Activated T-cell treated with anti-CD3 and anti-CD28 coated beads, Interleukin-2, amount 50 U/mL, for 24 hours (primary cell): Measurements from ENCODE around the gene LRRFIP1.
"Not testable (repeated sequence)": the region's sequence is repeated elsewhere in the genome, so short reads cannot be mapped to it uniquely, and the experiment has no call there.

Experiments
- DNase-seq: peaks from one replicate; pipeline ENCODE4 v3.0.0-alpha.2; 2020
- H3K27ac Mint-ChIP-seq: 2 replicates; pipeline ENCODE4 v1.8.0; 2020; ENCODE audit warnings: mild to moderate bottlenecking, mixed read lengths
- H3K27me3 Mint-ChIP-seq: 2 replicates; pipeline ENCODE4 v1.8.0; 2020; ENCODE audit warnings: mixed read lengths
- H3K36me3 Mint-ChIP-seq: 2 replicates; pipeline ENCODE4 v1.8.0; 2020; ENCODE audit warnings: low read depth, mixed read lengths
- H3K4me1 Mint-ChIP-seq: 2 replicates; pipeline ENCODE4 v1.8.0; 2020; ENCODE audit warnings: low read depth, mixed read lengths
- H3K4me3 Mint-ChIP-seq: 2 replicates; pipeline ENCODE4 v1.8.0; 2020; ENCODE audit warnings: mild to moderate bottlenecking, moderate library complexity, mixed read lengths
- H3K9me3 Mint-ChIP-seq: 2 replicates; pipeline ENCODE4 v1.8.0; 2020; ENCODE audit warnings: mixed read lengths

The LRRFIP1 gene

GRCh38 chr2:237686659-237687136 is 59.3 kb downstream of the LRRFIP1 start:
- no peak for DNase-seq
- H3K36me3 Mint-ChIP-seq: no peaks in the 10 kb centered on the region
- H3K27me3 Mint-ChIP-seq: no peaks in the 10 kb centered on the region
- peaks cover 52% of the 10 kb centered on the region for H3K4me1 Mint-ChIP-seq
- H3K9me3 Mint-ChIP-seq: no peaks in the 10 kb centered on the region
- peak overlapping the region; percentile 92 for H3K27ac Mint-ChIP-seq
- H3K4me3 Mint-ChIP-seq: no peak overlapping the region

- H3K4me3 Mint-ChIP-seq: no peak overlapping the region
- no peaks in the 10 kb centered on the region for H3K9me3 Mint-ChIP-seq
- peaks cover 5% of the 10 kb centered on the region for H3K36me3 Mint-ChIP-seq
- H3K4me1 Mint-ChIP-seq: peaks cover 52% of the 10 kb centered on the region
- no peak for DNase-seq
- H3K27ac Mint-ChIP-seq: peak overlapping the region; percentile 92
- H3K27me3 Mint-ChIP-seq: no peaks in the 10 kb centered on the region
Observed at GRCh38 chr2:237688081-237688480, 60.7 kb downstream of the LRRFIP1 start.

GRCh38 chr2:237688541-237688940 is 61.2 kb downstream of the LRRFIP1 start:
- not testable (repeated sequence) for H3K27me3 Mint-ChIP-seq, H3K36me3 Mint-ChIP-seq, H3K9me3 Mint-ChIP-seq, H3K4me3 Mint-ChIP-seq, DNase-seq
- peaks cover 55% of the 10 kb centered on the region for H3K4me1 Mint-ChIP-seq
- peak overlapping the region; percentile 40 for H3K27ac Mint-ChIP-seq

GRCh38 chr2:237689336-237690131 is 62.1 kb downstream of the LRRFIP1 start:
- H3K4me3 Mint-ChIP-seq: no peak overlapping the region
- peaks cover 20% of the 10 kb centered on the region for H3K36me3 Mint-ChIP-seq
- no peaks in the 10 kb centered on the region for H3K27me3 Mint-ChIP-seq
- no peaks in the 10 kb centered on the region for H3K9me3 Mint-ChIP-seq
- peaks cover 63% of the 10 kb centered on the region for H3K4me1 Mint-ChIP-seq
- H3K27ac Mint-ChIP-seq: peak overlapping the region; percentile 44
- DNase-seq: no peak

- no peak for DNase-seq
- Mint-ChIP-seq H3K4me3 (peak overlapping the region; percentile 75), H3K27me3 (no peaks in the 10 kb centered on the region), H3K4me1 (peaks cover 73% of the 10 kb centered on the region), H3K27ac (peak overlapping the region; percentile 64), H3K9me3 (no peaks in the 10 kb centered on the region), H3K36me3 (peaks cover 29% of the 10 kb centered on the region)
Observed at GRCh38 chr2:237691029-237691907, 63.9 kb downstream of the LRRFIP1 start.

DNA sequence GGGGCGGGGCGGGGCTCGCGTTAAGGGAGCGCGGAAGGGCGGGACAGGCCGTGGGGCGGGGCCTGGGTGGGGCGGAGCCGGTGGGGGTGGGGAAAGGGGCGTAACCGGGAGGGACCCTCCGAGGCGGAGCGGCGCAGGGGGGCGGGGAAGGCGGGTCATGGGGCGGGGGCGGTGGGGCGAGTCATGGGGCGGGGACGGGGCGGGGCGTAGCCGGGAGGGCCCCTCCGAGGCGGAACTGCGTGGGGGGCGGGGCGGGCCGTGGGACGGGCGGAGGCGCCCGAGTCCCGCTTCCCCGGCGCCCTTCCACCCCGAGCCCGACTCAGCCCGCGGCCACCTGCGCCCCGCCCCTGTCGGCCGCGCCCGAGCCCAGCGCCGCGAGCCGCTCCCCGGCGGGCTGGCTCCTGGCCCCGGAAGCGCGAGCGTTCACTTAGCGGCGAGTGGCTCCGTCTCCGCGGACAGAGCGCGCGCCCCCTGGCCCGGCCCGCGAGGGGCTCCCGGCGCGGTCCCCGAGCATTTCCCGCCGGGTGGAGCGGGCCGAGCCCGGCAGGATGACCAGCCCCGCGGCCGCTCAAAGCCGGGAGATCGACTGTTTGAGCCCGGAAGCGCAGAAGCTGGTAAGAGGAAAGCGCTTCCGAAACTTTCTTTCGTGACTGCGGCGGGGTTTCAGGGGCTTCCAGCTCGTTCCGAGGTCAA is 64.7 kb downstream of the LRRFIP1 start:
- H3K4me1 Mint-ChIP-seq: peaks cover 73% of the 10 kb centered on the region
- H3K36me3 Mint-ChIP-seq: peaks cover 30% of the 10 kb centered on the region
- H3K9me3 Mint-ChIP-seq: no peaks in the 10 kb centered on the region
- peak; percentile 96 for DNase-seq
- peak overlapping the region; percentile 96 for H3K4me3 Mint-ChIP-seq
- H3K27me3 Mint-ChIP-seq: no peaks in the 10 kb centered on the region
- peak overlapping the region; percentile 98 for H3K27ac Mint-ChIP-seq

- Mint-ChIP-seq H3K27me3 (no peaks in the 10 kb centered on the region), H3K36me3 (peaks cover 35% of the 10 kb centered on the region), H3K9me3 (no peaks in the 10 kb centered on the region), H3K4me3 (peak overlapping the region; percentile 96), H3K27ac (peak overlapping the region; percentile 98), H3K4me1 (peaks cover 74% of the 10 kb centered on the region)
- no peak for DNase-seq
Observed at GRCh38 chr2:237692601-237693290, 65.4 kb downstream of the LRRFIP1 start.

DNA sequence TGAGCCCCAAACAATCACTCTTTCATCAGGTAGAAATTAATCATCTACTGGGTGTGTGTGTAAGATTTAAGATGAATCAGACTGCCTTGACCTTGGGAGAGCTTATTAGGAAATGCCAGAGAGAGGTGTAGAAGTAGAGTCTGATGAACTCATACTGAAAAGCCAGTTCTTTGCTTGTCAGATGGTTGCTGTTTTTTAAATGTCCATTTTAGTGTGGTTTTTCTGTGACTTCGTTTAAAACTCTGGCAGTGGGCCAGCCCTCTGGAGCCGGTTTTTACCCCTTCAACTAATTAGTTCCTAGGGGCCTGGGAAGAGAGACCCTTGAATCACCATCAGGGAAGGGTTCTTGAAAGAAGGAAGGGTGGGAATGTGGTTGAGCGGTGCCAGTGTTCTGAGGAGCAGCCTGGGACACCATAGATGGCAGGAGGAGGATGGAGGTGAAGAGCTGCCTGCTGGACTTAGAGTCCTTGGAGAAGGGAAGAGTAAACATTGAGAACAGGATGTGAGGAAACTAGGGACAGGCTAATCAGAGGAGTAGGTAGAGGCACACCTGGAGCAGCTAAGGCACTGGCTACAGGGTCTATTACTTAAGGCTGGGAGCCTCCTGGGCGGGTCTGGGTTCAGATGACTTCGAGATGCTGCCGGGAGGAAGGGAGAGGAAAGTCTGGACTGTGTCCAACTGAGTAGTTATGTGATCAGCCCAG is 66.1 kb downstream of the LRRFIP1 start:
- Mint-ChIP-seq H3K27ac (peak overlapping the region; percentile 98), H3K27me3 (no peaks in the 10 kb centered on the region), H3K9me3 (no peaks in the 10 kb centered on the region), H3K4me1 (peaks cover 75% of the 10 kb centered on the region), H3K4me3 (peak overlapping the region; percentile 96), H3K36me3 (peaks cover 40% of the 10 kb centered on the region)
- no peak for DNase-seq

DNA sequence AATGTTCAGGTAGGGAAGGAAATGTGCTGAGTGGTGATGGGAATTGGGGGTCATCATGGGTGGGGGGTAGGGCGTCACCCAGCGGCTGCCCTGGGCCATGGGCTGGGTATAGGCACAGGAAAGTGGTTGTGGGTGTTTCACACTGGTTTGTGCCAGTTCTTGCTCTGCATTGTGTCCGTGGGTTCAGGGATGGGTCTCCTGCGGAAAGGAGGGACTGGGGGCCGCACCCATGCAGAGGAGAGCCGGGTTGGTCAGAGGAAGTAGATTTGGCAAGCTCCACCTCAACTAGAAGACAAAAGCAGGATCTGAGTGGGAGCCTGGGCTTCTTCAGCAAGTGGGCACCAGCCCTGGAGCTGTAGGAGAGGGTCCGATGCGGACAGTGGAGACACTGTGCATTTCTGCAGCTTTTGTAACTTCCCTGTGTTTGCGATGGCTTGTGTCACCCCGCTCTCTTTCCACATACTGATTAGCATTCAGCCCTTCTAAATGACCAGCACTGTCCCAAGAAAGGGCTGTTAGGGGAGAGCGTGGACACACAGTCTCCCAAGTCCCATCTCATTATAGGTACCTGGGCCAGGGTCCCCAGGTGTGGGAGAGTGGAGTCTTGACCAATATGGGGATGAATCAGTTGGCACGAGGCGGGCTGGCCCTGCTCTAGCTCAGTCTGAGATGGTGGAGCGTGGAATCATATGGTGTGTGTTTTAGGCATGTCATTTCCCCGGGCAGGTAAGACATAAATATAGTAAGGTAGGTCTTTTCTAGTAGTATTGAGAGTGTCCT is 67.2 kb downstream of the LRRFIP1 start:
- Mint-ChIP-seq H3K36me3 (peaks cover 48% of the 10 kb centered on the region), H3K27ac (peak overlapping the region; percentile 98), H3K4me3 (peak overlapping the region; percentile 96), H3K27me3 (no peaks in the 10 kb centered on the region), H3K9me3 (no peaks in the 10 kb centered on the region), H3K4me1 (peaks cover 74% of the 10 kb centered on the region)
- DNase-seq: no peak

GRCh38 chr2:237695201-237695780 is 67.9 kb downstream of the LRRFIP1 start:
- Mint-ChIP-seq H3K4me3 (peak overlapping the region; percentile 96), H3K36me3 (peaks cover 55% of the 10 kb centered on the region), H3K27me3 (no peaks in the 10 kb centered on the region), H3K27ac (peak overlapping the region; percentile 98), H3K4me1 (peaks cover 74% of the 10 kb centered on the region), H3K9me3 (no peaks in the 10 kb centered on the region)
- no peak for DNase-seq

DNA sequence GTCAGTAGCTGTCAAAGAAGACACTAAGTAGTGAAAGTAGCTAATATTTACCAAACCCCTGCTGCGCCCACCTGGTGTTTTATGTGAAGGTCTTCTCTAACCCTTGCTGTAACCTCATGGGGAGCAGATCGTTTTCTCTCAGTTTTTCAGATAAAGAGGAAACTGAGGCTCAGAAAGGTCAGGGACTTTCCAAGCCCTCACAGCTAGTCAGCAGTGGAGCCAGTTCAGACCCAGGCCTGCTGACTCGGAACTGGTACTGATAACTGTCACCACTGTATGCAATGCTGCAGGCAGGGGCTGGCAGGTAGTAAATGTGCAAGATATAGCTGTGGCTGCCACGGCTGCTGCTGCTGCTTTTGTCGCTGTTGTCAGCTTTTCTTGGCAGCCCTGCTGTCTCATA is 69.1 kb downstream of the LRRFIP1 start:
- Mint-ChIP-seq H3K27ac (peak overlapping the region; percentile 98), H3K4me3 (peak overlapping the region; percentile 96), H3K9me3 (no peaks in the 10 kb centered on the region), H3K27me3 (no peaks in the 10 kb centered on the region), H3K4me1 (peaks cover 78% of the 10 kb centered on the region), H3K36me3 (peaks cover 64% of the 10 kb centered on the region)
- DNase-seq: no peak

GRCh38 chr2:237697586-237698357 is 70.4 kb downstream of the LRRFIP1 start:
- H3K9me3 Mint-ChIP-seq: no peaks in the 10 kb centered on the region
- no peaks in the 10 kb centered on the region for H3K27me3 Mint-ChIP-seq
- H3K4me3 Mint-ChIP-seq: peak overlapping the region; percentile 96
- H3K4me1 Mint-ChIP-seq: peaks cover 91% of the 10 kb centered on the region
- peaks cover 67% of the 10 kb centered on the region for H3K36me3 Mint-ChIP-seq
- peak overlapping the region; percentile 98 for H3K27ac Mint-ChIP-seq
- DNase-seq: no peak
